GM10248 (cell line): ENCODE data around the gene ZBTB20.

Experiments
- CTCF ChIA-PET: fragments of 300-600 bp; sonication (Branson Sonifier 250); formaldehyde crosslinking; extraction: SDS; loops from one replicate; lab custom pipeline; 2021; ENCODE audit warnings: antibody characterized with exemption; lab: Yijun Ruan, JAX
- POLR2A ChIA-PET: fragments of 350-650 bp; sonication (Branson Sonifier 250); formaldehyde crosslinking; extraction: SDS; loops from one replicate; lab custom pipeline; 2020; ENCODE audit warnings: antibody characterized with exemption; lab: Yijun Ruan, JAX
- DNase-seq: peaks from one replicate; pipeline ENCODE4 v3.0.0; 2012; ENCODE audit errors: extremely low spot score
- CTCF ChIP-seq: IDR thresholded peaks from 2 replicates; pipeline ENCODE4 v1.5.1; 2012; ENCODE audit warnings: mild to moderate bottlenecking, low read depth; ENCODE audit errors: extremely low read depth, missing control alignments, control extremely low read depth

ZBTB20 gene

DNA sequence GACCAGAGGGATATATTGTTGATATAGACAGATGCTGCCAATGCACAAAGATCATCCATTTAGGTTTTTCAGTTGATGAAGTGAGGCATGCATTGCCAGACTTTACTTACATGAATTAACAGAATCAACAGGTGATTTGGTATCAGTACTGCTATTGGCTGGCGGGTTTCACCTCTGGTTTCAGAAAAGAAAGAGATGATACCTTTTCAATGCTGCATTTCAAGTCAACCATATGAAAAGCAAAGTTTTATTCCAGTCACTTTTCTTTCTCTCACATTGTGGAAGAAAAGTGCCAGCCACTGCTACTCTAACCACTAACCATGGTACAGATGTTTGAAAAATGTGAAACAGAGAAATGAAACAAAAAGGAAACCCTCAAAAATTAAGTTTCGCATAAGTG is 564.2 kb downstream of the ZBTB20 start:
- no peak for TF ChIP-seq CTCF
- ChIA-PET POLR2A (no interaction called here), CTCF (no interaction called here)
- DNase-seq = peak; percentile 14

GRCh38 chr3:114572364-114573062 is 574.6 kb downstream of the ZBTB20 start:
- ChIA-PET POLR2A (no interaction called here), CTCF (no interaction called here)
- DNase-seq = no peak
- TF ChIP-seq CTCF = no peak

- POLR2A ChIA-PET = no interaction called here
- DNase-seq = no peak
- no peak for TF ChIP-seq CTCF
- CTCF ChIA-PET = no interaction called here
These were observed 575.7 kb downstream of the ZBTB20 start for GRCh38 chr3:114571363-114571762.

DNA sequence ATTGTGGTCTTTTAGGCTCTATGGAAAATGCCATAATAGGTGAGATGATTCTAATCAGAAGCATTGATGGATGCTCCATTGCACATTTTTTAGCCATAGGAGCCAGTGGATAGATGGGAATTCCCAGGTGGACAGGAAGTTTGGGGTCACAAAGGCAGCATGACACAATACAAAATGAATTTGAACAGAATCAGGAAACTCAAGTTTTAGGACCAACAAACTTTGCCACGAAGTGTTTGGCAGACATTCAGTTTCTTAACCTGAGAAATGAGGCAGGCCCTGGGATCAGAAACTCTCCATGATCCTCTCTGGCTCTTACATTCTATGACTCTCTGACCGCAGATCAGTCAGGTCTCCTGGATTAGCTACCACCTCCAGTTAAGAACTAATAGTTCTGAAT is 577.9 kb downstream of the ZBTB20 start:
- CTCF ChIA-PET = no interaction called here
- POLR2A ChIA-PET = no interaction called here
- DNase-seq = no peak
- no peak for TF ChIP-seq CTCF

DNA sequence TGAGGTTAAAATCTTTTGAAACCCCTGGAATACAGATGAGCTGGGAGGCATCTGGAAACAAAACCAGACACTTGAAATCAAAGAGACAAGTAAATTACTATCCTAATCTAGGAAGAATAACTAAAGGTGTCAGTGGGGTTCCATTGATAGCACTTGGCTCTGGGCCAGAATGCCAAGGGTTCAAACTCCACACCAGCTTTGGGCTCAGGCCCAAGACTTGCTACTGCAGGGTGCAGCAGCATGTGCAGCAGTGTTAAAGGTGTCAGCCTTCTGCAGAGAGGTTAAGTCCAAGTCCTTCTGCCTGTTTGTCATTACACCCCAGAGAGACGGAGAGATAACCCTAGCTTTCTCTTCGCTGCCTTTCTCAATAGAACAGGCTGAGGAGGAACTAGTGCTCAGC is 579.3 kb downstream of the ZBTB20 start:
- TF ChIP-seq CTCF = no peak
- no peak for DNase-seq
- ChIA-PET POLR2A (no interaction called here), CTCF (interaction anchor here (2.9 kb wide), 1 partner anchor 13 kb away, joined by 8 read pairs; no protein-coding TSS in a partner anchor)

DNA sequence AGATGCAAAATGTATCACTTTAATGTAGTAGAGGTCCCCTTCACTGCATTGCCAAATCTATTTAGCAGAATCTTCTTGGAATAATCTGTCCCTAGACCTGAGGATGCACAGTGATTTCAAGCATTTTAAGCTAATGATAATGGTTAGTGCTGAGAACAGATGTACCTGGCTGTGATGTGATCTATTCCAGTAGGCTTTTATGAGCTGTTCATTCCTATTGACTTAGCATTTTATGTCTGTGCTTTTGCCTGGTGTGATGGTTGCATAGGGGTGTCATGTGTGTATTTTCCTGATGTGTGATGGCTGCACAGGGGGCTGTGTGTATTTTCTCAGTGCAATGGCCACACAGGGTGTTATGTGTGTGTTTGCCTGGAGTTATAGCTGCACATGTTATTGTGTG is 580.3 kb downstream of the ZBTB20 start:
- no peak for TF ChIP-seq CTCF
- POLR2A ChIA-PET = no interaction called here
- DNase-seq = no peak
- CTCF ChIA-PET = interaction anchor here (2.9 kb wide), 1 partner anchor 12 kb away, joined by 8 read pairs; no protein-coding TSS in a partner anchor
